ENCODE data around the gene ATP6V0B. TPM values are rescaled to one million over a fixed set of nuclear protein-coding genes. Genes with fewer than 3 reads are reported as not detected.

The ATP6V0B gene
- total and polyA plus RNA-seq, 9 of the 15 experiments (the other 6 are each of a cell fraction or from before 2014, with no cell fraction given): 137 to 328 (median 220) TPM

GRCh38 chr1:43974443-43975248 lies at the start of gene ATP6V0B (continued):
- peak; percentile 43 for TF ChIP-seq ZBTB40 (IDR thresholded peaks at IDR 0.05)
- TF ChIP-seq ZBTB40 (CRISPR knock-in tag; IDR thresholded peaks at IDR 0.05): no peak; the same call in 1 of the 2 replicates
- TF ChIP-seq TBL1XR1 (IDR thresholded peaks at IDR 0.05; ENCODE audit: low read length in 2 of 2): peak in 1 of 2 experiments; percentile 49; a peak in 1 of 4 replicates
- TF ChIP-seq HMBOX1 (IDR thresholded peaks at IDR 0.05): no peak
- TF ChIP-seq CXXC5 (CRISPR knock-in tag; IDR thresholded peaks at IDR 0.05): peak; percentile 99
- TF ChIP-seq ZBTB33 (CRISPR knock-in tag; IDR thresholded peaks at IDR 0.05): peak; percentile 57; the same call in 1 of the 2 replicates
- TF ChIP-seq GTF2A2 (tag; IDR thresholded peaks at IDR 0.05): no peak

Data from K562 (cell line).